ENCODE data around the gene HSPB6. TPM values are rescaled to one million over a fixed set of nuclear protein-coding genes. Genes with fewer than 3 reads are reported as not detected.

The HSPB6 gene
- polyA plus RNA-seq, 1 donor (not counting 4 experiments of a cell fraction or from before 2014, with no cell fraction given), result not detected

- Histone ChIP-seq H3K9me3 (ENCODE audit: control insufficient read depth, low read depth, low read length) (no peaks in the 10 kb centered on the region), H3K4me2 (ENCODE audit: control insufficient read depth, extremely low read depth, insufficient read depth, low read depth, low read length) (no peak overlapping the region), H3K27ac (ENCODE audit: control insufficient read depth, insufficient read depth, low read length) (no peak overlapping the region), H3K9ac (ENCODE audit: control insufficient read depth, extremely low read depth, insufficient read depth, low read length) (no peak overlapping the region), H4K20me1 (ENCODE audit: control insufficient read depth, extremely low read depth, insufficient read depth, low read length) (no peaks in the 10 kb centered on the region), H3K4me1 (ENCODE audit: control insufficient read depth, extremely low read depth, insufficient read depth, low read length) (peaks cover 16% of the 10 kb centered on the region), H3K4me3 (ENCODE audit: control insufficient read depth in 2 of 3, extremely low read depth in 1 of 3, insufficient read depth in 2 of 3, low read depth in 1 of 3, low read length in 3 of 3) (no peak overlapping the region), H3K36me3 (ENCODE audit: control insufficient read depth in 2 of 2, extremely low read depth in 1 of 2, insufficient read depth in 2 of 2, low read length in 2 of 2) (peaks cover 13 to 23% of the 10 kb centered on the region in 2 experiments), H3K9me1 (ENCODE audit: control insufficient read depth, extremely low read depth, insufficient read depth, low read length) (no peaks in the 10 kb centered on the region), H3K27me3 (ENCODE audit: control insufficient read depth, extremely low read depth, insufficient read depth, low read length) (no peaks in the 10 kb centered on the region), H2AFZ (ENCODE audit: control insufficient read depth, low read length) (no peak overlapping the region), H3K79me2 (ENCODE audit: control insufficient read depth, insufficient read depth, low read length) (peaks cover 17% of the 10 kb centered on the region)
- TF ChIP-seq EZH2 (IDR thresholded peaks at IDR 0.05; ENCODE audit: low read length), result no peak
- TF ChIP-seq, protein P1, sequence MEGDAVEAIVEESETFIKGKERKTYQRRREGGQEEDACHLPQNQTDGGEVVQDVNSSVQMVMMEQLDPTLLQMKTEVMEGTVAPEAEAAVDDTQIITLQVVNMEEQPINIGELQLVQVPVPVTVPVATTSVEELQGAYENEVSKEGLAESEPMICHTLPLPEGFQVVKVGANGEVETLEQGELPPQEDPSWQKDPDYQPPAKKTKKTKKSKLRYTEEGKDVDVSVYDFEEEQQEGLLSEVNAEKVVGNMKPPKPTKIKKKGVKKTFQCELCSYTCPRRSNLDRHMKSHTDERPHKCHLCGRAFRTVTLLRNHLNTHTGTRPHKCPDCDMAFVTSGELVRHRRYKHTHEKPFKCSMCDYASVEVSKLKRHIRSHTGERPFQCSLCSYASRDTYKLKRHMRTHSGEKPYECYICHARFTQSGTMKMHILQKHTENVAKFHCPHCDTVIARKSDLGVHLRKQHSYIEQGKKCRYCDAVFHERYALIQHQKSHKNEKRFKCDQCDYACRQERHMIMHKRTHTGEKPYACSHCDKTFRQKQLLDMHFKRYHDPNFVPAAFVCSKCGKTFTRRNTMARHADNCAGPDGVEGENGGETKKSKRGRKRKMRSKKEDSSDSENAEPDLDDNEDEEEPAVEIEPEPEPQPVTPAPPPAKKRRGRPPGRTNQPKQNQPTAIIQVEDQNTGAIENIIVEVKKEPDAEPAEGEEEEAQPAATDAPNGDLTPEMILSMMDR (optimal IDR thresholded peaks at IDR 0.05 in 1 of 3, IDR thresholded peaks at IDR 0.05 in 1 of 3, conservative IDR thresholded peaks at IDR 0.05 in 1 of 3; ENCODE audit: extremely low read depth in 1 of 3, insufficient read depth in 2 of 3, low read length in 3 of 3), result no peak
- DNase-seq (ENCODE audit: low read depth, low spot score), result no peak
- no peak for FAIRE-seq
- dilution Hi-C loops (cut with MboI; ENCODE audit: extremely low pct_ligation_motif_present, low sequenced_read_pairs), result no loop called here
Observed at GRCh38 chr19:35751839-35752745, 4.7 kb downstream of the HSPB6 start.

DNA sequence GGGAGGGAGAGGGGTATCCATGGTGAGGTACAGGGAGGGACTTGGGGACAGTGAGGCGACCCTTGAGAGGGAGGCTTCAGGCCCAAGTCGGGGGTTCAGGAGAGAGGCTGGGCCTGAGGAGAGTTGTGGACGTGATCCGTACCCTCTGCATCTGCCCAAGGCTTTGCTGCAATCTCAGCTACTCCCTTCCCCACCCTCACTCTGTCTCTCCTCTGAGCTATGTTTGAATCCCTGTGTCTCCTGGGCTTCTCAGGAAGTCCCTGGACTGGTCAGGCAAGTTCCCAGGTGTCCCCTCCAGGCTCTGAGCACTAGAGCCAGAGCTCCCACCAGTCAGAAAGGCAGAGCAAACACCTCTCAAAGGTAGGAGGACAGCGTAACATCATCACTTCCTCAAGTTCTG lies 6.7 kb downstream of the HSPB6 start:
- H2AFZ ChIP-seq (ENCODE audit: control insufficient read depth, low read length), result no peak overlapping the region
- H3K79me2 ChIP-seq (ENCODE audit: control insufficient read depth, insufficient read depth, low read length), result peaks cover 28% of the 10 kb centered on the region

More for the DNA sequence above, 6.7 kb downstream of the HSPB6 start:
- H4K20me1 ChIP-seq (ENCODE audit: control insufficient read depth, extremely low read depth, insufficient read depth, low read length), result no peaks in the 10 kb centered on the region
- DNase-seq (ENCODE audit: low read depth, low spot score), result no peak
- H3K4me2 ChIP-seq (ENCODE audit: control insufficient read depth, extremely low read depth, insufficient read depth, low read depth, low read length), result no peak overlapping the region
- no peaks in the 10 kb centered on the region for H3K9me1 ChIP-seq (ENCODE audit: control insufficient read depth, extremely low read depth, insufficient read depth, low read length)
- dilution Hi-C loops (cut with MboI; ENCODE audit: extremely low pct_ligation_motif_present, low sequenced_read_pairs), result no loop called here
- no peak overlapping the region for H3K27ac ChIP-seq (ENCODE audit: control insufficient read depth, insufficient read depth, low read length)
- no peaks in the 10 kb centered on the region for H3K9me3 ChIP-seq (ENCODE audit: control insufficient read depth, low read depth, low read length)
- H3K4me3 ChIP-seq (ENCODE audit: control insufficient read depth in 2 of 3, extremely low read depth in 1 of 3, insufficient read depth in 2 of 3, low read depth in 1 of 3, low read length in 3 of 3), result no peak overlapping the region
- no peak overlapping the region for H3K9ac ChIP-seq (ENCODE audit: control insufficient read depth, extremely low read depth, insufficient read depth, low read length)
- peaks cover 13 to 23% of the 10 kb centered on the region in 2 experiments for H3K36me3 ChIP-seq (ENCODE audit: control insufficient read depth in 2 of 2, extremely low read depth in 1 of 2, insufficient read depth in 2 of 2, low read length in 2 of 2)
- H3K4me1 ChIP-seq (ENCODE audit: control insufficient read depth, extremely low read depth, insufficient read depth, low read length), result peaks cover 21% of the 10 kb centered on the region
- FAIRE-seq, result no peak
- TF ChIP-seq, protein P1 (optimal IDR thresholded peaks at IDR 0.05 in 1 of 3, IDR thresholded peaks at IDR 0.05 in 1 of 3, conservative IDR thresholded peaks at IDR 0.05 in 1 of 3; ENCODE audit: extremely low read depth in 1 of 3, insufficient read depth in 2 of 3, low read length in 3 of 3), result no peak
- no peak for TF ChIP-seq EZH2 (IDR thresholded peaks at IDR 0.05; ENCODE audit: low read length)
- no peaks in the 10 kb centered on the region for H3K27me3 ChIP-seq (ENCODE audit: control insufficient read depth, extremely low read depth, insufficient read depth, low read length)
